Raji (cell line): Measurements from ENCODE around the gene GATAD1.

Experiments
- POLR2A ChIP-seq: IDR thresholded peaks from 2 replicates; pipeline ENCODE4 v1.6.1; 2011; ENCODE audit warnings: low read depth, low read length, control low read depth; ENCODE audit not compliant: insufficient read depth

GATAD1 gene

GRCh38 chr7:92432299-92432946 lies 14.9 kb upstream of the GATAD1 start:
- no peak for TF ChIP-seq POLR2A

GRCh38 chr7:92433019-92433418 lies 14.3 kb upstream of the GATAD1 start:
- no peak for TF ChIP-seq POLR2A

GRCh38 chr7:92435542-92435941 lies 11.7 kb upstream of the GATAD1 start:
- TF ChIP-seq POLR2A: no peak

- no peak for TF ChIP-seq POLR2A
Measured at GRCh38 chr7:92436612-92437445, 10.5 kb upstream of the GATAD1 start.

- TF ChIP-seq POLR2A: no peak
Measured at GRCh38 chr7:92437956-92438491, 9.3 kb upstream of the GATAD1 start.

- TF ChIP-seq POLR2A: no peak
Measured at GRCh38 chr7:92446869-92447344, 375 bp upstream of the GATAD1 start.

- TF ChIP-seq POLR2A: no peak
Measured at GRCh38 chr7:92448205-92448747, 994 bp downstream of the GATAD1 start.

- no peak for TF ChIP-seq POLR2A
Measured at GRCh38 chr7:92451645-92452044, 4.4 kb downstream of the GATAD1 start.

GRCh38 chr7:92456236-92456635 lies 9.0 kb downstream of the GATAD1 start:
- TF ChIP-seq POLR2A: no peak

- no peak for TF ChIP-seq POLR2A
Measured at GRCh38 chr7:92460109-92460508, 12.8 kb downstream of the GATAD1 start.

- TF ChIP-seq POLR2A: no peak
Measured at GRCh38 chr7:92460510-92460909, 13.2 kb downstream of the GATAD1 start.

GRCh38 chr7:92461027-92462003 lies 14.0 kb downstream of the GATAD1 start:
- TF ChIP-seq POLR2A: no peak

GRCh38 chr7:92462560-92462959 lies 15.3 kb downstream of the GATAD1 start:
- no peak for TF ChIP-seq POLR2A

- no peak for TF ChIP-seq POLR2A
Measured at GRCh38 chr7:92464515-92464914, 17.2 kb downstream of the GATAD1 start.

- TF ChIP-seq POLR2A: no peak
Measured at GRCh38 chr7:92466682-92467081, 19.4 kb downstream of the GATAD1 start.
